ENCODE measurements around the gene TJP1. TPM values are rescaled to one million over a fixed set of nuclear protein-coding genes. Genes with fewer than 3 reads are reported as not detected.

Gene TJP1
- total RNA-seq (2014; rRNA removed; shearing (Covaris generic)): 18.2 and 45.2 TPM in 2 replicates

DNA sequence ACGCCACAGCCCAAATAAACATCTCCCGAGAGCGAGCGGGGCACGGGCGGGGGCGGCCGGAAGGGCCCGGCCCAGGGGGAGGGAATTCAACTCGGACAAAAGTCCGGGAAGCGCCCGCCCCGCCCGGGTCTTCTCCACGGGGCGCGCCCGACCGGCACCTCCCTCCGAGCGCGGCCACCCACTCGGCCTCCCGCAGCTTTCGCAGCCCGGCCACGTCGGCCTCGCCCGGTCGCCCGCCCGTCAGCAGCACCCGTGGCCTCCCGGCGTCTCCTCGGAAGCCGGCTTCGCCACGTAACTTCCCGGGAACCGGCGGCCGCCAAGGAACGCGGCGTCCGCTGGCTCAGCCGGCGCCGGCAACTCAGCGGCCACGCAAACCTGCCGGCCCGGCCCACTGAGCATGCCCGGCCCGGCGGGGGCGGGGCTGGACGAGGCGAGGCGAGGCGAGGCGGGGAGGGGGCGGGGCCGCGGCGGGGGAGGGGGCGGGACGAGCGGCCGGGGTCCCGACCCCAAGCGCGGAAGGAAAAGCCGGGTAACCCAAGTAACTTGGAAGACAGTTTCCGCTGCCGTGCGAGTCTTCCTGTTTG, at the start of gene TJP1:
TJP1 (minus strand) TSS at position 369 of the 584 bp plus-strand sequence. CDS start 440 bp downstream, outside the sequence.
- peak; percentile 74 for DNase-seq (ENCODE audit: low read depth)

GRCh38 chr15:29871401-29871800, 49.1 kb upstream of the TJP1 start:
- no peak for DNase-seq (ENCODE audit: low read depth)

DNA sequence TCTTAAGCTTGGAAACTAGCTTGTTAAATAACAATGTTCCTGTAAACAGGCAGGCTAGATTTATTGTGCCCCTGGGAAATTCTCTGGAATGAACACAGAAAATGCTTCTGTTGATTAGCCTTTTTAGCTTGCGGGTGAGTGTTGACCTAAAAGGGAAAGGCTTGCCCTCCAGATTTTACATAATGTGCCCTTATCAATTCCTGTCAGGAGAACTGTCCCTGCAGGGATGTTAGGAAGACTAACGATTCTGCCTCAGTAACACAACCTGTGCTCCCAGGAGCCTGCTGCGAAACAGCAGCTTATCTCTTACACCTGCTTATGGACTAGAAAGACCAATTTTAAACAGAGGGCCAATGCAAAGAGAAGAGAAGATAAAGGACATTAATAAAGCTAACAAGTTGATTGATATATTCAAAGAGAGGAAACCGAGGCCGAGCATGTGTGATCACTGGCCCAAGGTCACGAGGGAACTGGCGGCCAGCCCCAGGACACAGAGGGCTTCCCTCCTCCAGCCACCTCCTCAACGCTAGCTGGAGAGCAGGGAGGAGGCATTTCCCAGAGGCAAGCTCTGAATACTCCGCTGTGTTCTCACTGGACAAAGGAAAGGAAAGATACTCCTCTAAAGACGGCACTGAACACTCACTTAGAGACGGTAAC, 48.4 kb upstream of the TJP1 start:
- no peak for DNase-seq (ENCODE audit: low read depth)

GRCh38 chr15:29867241-29868000, 45.2 kb upstream of the TJP1 start:
- no peak for DNase-seq (ENCODE audit: low read depth)

DNA sequence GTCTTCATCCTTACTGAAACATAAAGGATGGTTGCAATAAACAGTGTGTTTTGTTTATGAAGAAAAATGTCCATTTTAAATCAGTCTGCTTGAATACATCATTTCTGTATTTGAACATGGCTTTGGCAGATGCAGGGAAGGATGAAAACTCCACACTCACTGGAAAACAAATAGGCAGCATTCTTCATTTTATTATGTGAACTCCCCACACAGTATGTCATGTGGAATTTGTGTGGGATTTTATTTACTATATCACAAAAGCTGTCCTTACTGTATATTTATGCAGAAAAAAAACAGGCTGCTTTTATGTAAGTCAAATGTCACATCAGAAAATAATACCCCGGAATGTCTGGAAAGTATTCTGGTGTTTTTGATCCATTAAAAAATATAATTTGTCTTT, 44.1 kb upstream of the TJP1 start:
- no peak for DNase-seq (ENCODE audit: low read depth)

GRCh38 chr15:29864501-29864900, 42.2 kb upstream of the TJP1 start:
- no peak for DNase-seq (ENCODE audit: low read depth)

DNA sequence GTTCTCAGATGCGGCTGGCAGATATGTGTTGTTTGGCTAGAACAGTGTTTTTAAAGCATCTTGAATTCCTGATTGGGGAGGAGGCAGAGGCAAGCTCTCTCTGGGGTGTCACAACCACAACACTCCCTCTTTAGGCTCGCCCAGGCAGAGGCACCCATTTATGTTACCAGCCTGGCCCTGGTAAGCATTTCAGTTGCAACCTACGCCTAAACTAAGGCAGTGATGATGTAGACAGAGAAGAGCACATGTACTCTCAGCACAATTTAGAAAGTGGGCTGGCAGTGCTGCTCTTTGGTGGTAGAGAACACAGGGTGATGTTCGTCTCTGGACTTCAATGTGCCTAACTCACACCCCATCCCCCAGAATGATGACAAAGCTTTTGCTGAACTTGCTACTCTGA, 41.2 kb upstream of the TJP1 start:
- DNase-seq (ENCODE audit: low read depth): no peak

DNA sequence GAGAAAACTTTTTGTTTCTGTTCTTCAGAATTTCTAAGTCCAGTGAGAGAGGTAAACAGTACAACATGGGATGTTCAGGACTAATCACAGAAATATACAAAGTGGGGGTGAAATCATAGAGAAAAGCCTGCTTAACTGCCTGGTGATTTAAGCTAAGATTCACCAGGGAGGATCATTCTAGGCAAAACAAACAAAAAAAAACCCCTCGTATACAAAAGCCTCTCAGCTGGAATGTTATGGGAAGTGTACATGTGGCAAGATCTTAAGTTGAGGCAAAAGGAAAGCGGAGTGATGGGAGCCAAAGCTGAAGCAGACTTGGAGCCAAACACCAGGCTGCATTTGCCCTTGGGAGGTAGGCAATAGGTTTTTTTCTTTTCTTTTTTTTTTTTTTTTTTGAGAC, 40.0 kb upstream of the TJP1 start:
- DNase-seq (ENCODE audit: low read depth): no peak

DNA sequence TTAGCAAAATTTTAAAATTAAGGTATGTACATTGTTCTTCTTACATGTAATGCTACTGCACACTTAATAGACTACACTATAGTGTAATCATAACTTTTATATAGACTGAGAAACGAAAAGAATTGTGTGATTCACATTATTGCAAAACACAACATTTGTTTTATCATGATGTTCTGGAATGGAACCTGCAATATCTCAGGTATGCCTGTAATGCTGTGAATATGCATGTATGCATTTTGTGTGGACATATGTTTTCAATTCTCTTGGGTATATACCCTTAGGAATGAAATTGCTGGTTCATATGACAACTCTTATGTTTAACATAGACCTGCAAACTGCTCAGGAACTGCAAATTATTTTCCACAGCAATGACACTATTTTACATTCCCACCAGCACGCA, 38.6 kb upstream of the TJP1 start:
- no peak for DNase-seq (ENCODE audit: low read depth)

DNA sequence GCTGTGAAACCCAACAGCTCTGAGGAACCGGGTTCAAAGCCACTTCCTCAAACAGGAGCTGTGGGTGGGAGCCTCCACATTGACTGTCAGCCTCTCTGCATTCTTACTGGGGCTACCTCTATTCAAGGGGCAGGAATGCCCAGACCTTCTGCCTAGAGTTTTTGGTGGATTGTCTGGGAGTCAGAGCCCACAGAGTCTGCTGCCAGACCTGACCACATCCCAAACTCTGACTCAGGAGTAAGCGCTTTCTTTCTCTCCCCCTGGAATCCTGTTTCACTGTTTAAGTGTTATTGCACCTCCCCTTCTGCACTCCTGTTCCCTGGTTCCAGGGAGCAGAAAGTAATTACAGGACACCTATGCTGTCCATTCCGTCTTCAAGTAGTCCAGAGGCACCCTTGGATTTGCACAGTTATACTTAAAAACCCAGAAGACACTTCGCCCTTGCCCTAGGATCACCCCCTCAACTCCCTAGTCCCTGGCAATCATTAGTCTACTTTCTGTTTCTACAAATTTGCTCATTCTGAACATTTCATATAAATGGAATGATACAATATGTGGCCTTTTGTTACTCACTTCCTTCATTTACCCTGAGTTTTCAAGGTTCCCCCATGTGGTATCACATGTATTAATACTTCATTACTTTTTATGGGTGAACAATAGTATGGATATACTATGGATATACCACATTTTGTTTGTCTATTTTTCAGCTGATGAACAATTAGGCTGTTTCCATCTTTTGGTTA, 37.9 kb upstream of the TJP1 start:
- DNase-seq (ENCODE audit: low read depth): peak; percentile 82

GRCh38 chr15:29859293-29859692, 37.0 kb upstream of the TJP1 start:
- DNase-seq (ENCODE audit: low read depth): no peak

DNA sequence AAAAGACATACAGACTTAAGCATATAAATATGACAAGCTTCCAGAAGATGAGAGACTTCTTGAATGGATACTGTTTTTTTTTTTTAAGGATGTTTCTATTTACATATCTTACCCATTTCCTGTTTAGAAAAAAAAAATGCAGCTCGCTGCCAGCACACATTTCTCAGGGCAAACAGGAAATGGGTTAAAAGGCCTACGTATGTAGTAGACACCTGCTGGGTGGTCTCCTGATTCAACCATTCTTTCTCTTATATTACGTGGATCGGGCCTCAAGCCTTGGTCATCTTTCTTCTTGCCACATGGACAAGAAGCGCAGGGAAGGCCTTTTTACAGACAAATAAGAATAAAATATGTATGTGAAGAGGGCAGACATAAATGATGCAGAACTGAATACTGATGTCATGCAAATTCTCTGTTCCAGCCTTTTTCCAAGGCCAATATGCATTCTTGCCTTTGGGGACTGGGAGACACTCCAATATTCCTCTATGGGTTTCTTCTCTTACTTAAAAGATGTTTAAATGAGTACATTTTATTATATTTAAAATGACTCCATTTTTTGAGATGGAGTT, 35.0 kb upstream of the TJP1 start:
- DNase-seq (ENCODE audit: low read depth): peak; percentile 31

DNA sequence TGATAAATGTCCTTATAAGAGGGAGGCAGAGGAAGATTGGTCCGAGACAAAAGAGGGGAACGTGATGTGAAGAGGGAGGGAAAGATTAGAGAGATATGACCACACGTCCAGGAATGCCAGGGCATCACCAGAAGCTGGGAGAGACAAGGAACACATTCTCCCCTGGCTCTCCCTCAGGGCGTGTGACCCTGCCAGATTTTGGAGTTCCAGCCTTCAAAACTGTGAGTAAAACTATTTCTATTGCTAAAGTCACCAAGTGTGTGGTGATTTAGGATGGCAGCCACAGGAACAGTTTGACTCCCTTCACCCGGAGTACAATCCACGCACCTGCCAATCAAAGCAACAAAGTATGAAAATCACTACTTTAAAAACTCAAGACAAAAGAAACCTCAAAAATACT, 32.1 kb upstream of the TJP1 start:
- DNase-seq (ENCODE audit: low read depth): peak; percentile 86

- DNase-seq (ENCODE audit: low read depth): peak; percentile 32
These were observed 31.1 kb upstream of the TJP1 start for GRCh38 chr15:29853211-29853987.

GRCh38 chr15:29852201-29852600, 29.9 kb upstream of the TJP1 start:
- DNase-seq (ENCODE audit: low read depth): peak; percentile 50

GRCh38 chr15:29849716-29850115, 27.4 kb upstream of the TJP1 start:
- peak; percentile 37 for DNase-seq (ENCODE audit: low read depth)

DNA sequence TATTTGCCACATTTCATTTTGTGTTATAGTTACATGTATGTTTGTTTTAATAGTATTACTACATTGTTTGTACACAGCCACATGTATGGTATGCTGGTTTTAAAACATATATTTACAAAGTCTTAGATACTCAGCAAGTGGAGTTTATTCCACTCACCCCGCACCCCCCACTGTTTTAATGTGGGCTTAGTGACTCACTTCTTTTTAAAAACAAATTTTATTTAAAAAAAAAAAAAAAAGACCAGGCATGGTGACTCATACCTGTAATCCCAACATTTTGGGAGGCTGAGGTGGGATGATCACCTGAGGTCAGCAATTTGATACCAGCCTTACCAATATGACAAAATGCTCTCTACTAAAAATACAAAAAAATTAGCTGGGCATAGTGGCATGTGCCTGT, 26.9 kb upstream of the TJP1 start:
- DNase-seq (ENCODE audit: low read depth): peak; percentile 68

DNA sequence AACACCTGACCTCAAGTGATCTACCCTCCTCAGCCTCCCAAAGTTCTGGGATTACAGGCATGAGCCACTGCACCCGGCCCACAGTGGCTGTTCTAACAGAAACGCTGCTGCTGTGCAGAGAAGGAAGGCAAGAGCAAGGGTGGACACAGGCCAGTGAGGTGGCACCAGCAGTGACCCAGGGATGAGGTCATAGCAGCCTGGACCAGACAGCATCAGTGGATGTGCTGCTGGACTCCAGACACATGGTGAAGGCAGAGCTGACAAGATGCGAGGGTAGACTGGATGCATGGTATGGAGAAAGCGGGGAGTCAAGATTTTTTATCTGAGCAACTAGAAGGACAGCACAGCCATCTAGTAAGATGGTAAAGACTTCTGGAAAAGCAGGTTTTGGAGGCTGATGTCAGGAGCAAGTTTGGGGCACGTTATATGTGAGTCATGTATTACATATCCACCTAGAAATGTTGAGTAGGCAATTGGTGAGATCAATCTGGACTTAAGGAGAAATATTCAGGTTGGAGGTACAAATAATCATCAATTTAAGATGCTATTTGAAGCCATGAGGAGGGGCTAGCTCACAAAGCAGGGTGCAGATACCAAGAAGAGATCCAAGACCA, 22.1 kb upstream of the TJP1 start:
- peak; percentile 29 for DNase-seq (ENCODE audit: low read depth)

DNA sequence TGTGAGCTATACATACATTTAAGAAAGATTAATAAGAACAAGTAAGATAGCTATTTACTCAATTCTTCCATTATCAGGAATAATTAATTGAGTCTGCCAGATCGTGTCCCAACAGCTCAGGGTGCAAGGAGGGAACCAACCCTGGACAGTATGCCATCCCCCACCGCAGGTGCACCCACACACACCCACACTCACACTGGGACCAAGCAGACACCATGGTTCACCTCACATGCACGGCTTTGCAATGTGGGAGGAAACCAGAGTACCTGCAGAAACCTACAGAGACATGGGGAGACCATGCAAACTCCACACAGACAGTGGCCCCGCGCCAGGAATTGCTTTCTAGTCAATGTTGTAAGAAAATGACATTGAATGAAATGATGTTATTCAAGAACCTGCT, 20.0 kb upstream of the TJP1 start:
- DNase-seq (ENCODE audit: low read depth): no peak

DNA sequence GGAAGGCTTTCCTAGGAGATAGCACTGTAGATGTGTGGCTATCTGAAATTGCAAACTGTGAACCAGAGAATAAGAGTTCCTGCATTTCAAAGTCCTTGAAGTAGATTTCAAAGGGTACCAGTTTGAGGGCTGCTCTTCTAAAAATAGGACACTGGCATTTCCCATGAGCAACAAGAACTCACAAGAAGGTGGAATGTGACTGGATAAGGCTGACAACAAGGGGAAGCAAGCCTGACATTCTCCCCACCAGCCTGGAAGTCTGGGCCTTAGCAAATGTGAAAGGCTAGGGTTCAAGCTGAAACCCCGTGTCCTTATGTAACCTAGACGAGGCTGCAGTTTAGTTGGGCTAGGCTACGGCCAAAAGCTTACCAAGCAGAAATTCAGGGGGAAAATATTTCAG, 18.7 kb upstream of the TJP1 start:
- no peak for DNase-seq (ENCODE audit: low read depth)

- no peak for DNase-seq (ENCODE audit: low read depth)
These were observed 17.8 kb upstream of the TJP1 start for GRCh38 chr15:29840054-29840453.
